ENCODE data around the gene CDKAL1.
"Not testable (repeated sequence)": the region's sequence is repeated elsewhere in the genome, so short reads cannot be mapped to it uniquely, and the experiment has no call there.

CDKAL1 gene

DNA sequence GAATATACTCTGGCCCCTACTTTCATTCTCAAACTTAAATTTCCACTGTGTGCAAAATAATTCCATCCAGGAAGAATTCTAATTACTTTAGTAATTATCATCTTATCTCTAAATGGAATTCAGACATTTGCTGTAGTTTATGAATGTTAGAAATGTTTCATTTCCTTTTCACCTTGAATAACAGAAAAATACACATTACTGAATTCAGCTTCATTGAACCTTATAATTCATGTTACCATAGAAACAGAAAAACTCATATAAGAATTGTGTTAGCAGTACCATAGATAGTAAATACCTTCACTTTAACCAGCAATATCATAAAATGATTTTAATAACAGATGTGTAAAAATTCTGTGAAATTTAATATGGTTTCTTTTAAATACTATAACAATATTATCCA, 514.9 kb downstream of the CDKAL1 start:
- DNase-seq (ENCODE audit: low read depth in 2 of 2, low spot score in 1 of 2) = no peak

- no peak for DNase-seq (ENCODE audit: low read depth in 2 of 2, low spot score in 1 of 2)
Observed at GRCh38 chr6:21049572-21049971, 515.3 kb downstream of the CDKAL1 start.

DNA sequence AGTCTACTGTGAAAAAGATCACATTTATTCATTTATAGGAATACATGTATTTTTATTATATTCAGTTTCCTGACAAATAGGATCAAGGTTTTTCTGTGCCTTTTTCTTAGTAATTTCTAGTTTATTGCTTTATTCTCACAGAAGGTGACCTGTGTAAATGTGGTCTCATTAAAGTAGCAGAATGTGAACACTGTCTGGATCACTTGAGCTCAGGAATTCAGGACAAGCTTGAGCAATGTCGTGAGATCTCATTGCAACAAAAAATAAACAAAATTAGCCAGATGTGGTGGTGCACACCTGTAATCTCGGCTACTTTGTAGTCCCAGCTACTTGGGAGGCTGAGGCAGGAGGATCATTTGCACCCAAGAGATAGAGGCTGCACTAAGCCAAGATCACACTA, 516.7 kb downstream of the CDKAL1 start:
- no peak for DNase-seq (ENCODE audit: low read depth in 2 of 2, low spot score in 1 of 2)

DNA sequence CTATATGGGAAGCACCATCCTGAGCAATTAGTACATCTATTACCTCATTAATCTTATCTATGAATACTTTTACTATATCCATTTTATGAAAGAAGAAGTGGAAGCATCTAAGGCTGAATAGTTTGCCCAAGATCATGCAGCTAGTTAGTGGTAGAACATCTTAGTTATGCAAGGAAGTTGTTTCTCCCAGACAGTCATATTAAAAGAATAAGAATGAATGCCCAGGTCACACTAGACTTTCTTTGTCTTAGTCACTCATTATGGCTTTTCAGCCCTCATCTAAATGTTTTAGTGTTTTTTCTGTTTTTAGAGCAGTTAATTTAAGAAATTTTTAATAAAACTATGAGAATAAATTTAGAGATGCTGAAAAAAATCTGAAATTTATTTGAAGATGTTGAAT, 517.5 kb downstream of the CDKAL1 start:
- no peak for DNase-seq (ENCODE audit: low read depth in 2 of 2, low spot score in 1 of 2)

DNA sequence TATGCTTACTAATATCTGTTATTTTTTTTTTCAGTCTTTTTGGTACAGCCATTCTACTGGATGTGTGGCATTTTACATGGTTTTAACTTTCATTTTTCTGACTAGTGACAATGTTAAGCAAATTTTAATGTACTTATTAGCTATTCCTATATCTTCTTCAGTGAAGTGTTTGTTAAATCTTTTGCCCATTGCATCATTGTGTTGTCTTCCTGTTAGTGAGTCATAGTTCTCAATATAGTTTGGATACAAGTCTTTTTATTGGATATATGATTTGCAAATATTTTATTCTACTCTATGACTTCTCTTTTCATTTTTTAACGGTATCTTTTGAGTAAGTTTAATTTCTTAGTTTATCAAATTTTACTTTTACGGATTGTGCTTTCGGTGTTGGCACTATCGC, 519.4 kb downstream of the CDKAL1 start:
- DNase-seq (ENCODE audit: low read depth in 2 of 2, low spot score in 1 of 2) = no peak

DNA sequence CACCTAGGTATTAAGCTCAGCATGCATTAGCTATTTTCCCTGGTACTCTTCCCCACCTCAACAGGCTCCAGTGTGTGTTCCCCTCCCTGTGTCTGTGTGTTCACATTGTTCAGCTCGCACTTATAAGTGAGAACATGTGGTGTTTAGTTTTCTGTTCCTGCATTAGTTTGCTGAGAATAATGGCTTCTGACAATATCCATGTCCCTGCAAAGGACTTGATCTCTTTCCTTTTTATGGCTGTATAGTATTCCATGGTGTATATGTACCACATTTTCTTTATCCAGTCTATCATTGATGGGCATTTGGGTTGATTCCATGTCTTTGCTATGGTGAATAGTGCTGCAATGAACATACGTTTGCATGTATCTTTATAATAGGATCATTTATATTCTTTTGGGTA, 521.2 kb downstream of the CDKAL1 start:
- DNase-seq (ENCODE audit: low read depth in 2 of 2, low spot score in 1 of 2) = not testable (repeated sequence)

GRCh38 chr6:21061892-21062291, 527.6 kb downstream of the CDKAL1 start:
- DNase-seq (ENCODE audit: low read depth in 2 of 2, low spot score in 1 of 2) = no peak

DNA sequence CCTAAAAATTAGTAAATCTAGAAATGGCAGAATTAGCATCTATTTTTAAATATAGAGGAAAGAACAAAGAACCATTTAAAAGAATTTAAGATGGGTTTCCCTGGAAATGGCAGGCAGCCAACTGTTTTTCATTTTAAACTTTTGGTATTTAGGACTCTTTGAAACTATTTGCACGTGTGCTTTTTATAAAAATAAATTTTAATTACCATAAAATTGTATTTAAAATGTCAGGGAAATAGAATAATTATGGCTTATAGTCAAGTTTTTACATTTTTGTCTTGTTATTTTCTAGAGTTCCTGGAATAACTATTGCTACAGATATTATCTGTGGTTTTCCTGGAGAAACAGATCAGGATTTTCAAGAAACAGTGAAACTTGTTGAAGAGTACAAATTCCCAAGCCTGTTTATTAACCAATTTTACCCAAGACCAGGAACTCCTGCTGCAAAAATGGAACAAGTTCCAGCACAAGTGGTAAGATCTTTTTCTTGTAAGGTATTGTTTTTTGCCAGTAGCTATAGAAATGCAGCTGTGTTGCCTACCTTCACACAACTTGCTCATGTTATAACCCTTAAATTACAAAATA, 530.6 kb downstream of the CDKAL1 start:
- DNase-seq (ENCODE audit: low read depth in 2 of 2, low spot score in 1 of 2) = no peak

DNA sequence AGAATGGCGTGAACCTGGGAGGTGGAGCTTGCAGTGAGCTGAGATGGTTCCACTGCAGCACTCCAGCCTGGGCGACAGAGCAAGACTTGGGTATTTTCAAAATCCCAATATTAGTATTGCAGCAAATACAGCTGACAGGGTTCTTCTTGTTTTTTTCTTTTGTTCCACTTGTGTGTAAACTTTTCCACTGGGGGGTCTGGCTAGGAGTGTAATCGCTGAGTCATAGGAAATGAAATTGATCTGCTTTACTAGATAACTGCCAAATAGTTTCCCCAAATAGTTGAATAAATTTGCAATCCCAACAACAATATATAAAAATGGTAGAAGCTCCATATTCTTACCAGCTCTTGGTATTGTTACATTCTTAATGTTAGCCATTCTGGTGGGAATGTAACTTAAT, 533.3 kb downstream of the CDKAL1 start:
- DNase-seq (ENCODE audit: low read depth in 2 of 2, low spot score in 1 of 2) = no peak

DNA sequence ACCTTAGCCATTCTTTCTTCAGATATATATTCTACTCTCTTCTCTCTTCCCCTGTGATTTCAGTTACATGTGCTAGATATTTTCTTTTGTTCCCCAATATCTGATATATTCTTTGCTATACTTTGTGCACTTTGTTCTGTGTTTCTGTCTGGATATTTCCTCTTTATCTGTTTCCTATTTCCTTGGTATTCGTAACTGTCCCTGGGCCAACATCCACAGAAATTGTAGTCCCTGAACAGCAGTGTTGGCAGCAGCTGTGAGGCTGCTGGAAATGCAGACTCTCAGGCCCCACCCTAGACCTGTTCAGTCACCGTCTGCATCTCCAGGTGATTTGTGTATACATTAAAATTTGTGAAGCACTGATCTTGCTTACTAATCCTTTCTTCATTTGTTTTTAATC, 536.4 kb downstream of the CDKAL1 start:
- DNase-seq (ENCODE audit: low read depth in 2 of 2, low spot score in 1 of 2) = no peak

- DNase-seq (ENCODE audit: low read depth in 2 of 2, low spot score in 1 of 2) = no peak
Observed at GRCh38 chr6:21071780-21072468, 537.7 kb downstream of the CDKAL1 start.

DNA sequence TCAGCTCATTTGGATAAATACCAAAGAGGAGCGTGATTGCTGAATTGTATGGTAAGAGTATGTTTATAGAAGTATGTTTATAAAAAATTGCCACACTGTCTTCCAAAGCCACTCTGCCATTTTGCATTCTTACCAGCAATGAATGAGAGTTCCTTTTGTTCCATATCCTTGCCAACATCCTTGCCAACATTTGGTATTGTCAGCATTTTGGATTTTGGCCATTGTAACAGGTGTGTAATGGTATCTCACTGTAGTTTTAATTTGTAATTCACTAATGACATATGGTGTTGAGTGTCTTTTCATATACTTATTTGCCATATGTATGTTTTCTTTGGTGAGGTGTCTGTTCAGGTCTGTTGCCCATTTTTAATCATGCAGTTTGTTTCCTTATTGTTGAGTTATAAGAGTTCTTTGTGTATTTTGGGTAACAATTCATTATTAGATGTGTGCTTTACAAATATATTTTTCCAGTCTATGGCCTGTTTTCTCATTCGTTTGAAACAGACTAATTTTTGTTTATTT, 539.1 kb downstream of the CDKAL1 start:
- DNase-seq (ENCODE audit: low read depth in 2 of 2, low spot score in 1 of 2) = no peak

DNA sequence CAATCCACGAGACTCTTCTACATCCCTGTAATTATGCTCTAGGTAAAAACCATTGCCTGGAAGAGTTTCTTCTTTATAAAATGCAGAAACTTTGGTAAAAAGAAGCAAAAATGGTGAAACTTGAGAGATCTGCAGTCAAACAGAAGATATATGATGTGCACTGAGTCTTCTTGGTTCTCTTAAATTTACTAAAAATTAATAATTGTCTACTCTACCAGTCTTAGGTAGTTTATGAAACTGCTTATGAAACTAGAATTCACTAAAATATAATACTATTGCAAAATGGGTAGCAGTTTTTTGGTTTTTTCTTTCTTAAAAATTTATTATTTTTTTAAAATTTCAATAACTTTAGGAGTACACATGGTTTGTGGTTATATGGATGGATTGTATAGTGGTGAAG, 540.2 kb downstream of the CDKAL1 start:
- no peak for DNase-seq (ENCODE audit: low read depth in 2 of 2, low spot score in 1 of 2)

DNA sequence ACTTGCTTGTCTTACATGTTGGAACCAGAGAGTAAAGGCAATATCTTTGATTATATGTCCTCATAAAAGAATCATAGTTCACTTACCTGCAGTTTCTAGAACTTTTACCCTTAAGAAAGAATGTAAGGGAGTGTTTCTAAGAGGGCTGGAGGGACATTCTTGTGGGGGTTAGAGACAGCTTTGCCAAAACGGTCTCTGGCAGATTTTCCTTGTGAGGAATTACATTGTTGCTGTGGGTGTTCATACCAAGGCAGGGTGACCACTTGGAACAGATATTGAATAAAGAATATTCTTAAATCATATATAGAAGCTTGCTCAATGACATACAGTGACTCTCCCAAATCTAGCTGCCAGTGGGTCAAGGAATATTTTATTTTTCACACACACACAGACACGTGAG, 541.7 kb downstream of the CDKAL1 start:
- no peak for DNase-seq (ENCODE audit: low read depth in 2 of 2, low spot score in 1 of 2)

DNA sequence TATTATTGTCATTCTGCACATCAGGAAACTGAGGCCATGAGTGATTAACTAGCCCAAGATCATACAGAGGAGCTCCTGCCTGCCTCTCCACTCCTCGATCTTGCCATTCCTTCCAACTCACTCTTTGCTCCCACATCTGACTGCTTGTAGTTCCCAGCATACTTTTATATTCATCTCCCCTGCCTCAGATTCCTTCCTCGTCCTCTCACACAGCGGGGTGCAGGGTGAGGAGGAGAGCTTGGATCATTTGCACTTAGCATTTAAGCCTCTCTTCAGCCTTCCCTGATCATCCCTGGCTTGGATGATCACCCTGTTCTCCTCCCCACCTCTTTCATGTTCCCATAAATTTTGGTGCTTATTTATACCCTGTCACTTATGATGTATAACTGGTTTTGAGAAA, 544.2 kb downstream of the CDKAL1 start:
- DNase-seq (ENCODE audit: low read depth in 2 of 2, low spot score in 1 of 2) = no peak

DNA sequence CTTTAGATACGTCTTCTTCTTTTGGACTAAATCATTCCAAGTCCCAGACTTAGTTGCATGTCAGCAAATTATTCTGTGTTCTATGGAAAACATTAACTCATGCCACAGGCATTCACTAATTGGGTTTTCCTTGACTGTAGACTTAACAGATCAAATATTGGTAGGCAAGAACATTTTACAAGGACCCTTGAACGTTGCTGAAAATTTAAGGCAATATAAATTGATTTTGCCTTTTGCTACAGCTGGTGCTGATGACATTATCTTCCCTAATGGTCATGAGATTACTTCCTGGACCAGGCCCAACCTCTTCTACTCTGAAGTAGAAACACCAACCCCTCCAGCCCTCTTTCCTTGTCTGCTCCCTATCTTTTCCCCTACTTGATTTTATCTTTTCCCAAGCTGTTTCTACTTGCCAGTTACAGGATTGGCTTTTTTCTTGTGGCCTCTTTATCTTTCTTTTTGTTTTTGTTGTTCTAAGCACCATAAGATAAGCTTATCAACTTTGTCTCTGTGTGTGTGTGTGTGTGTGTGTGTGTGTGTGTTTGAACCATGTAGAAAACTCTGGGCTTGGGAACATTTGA, 545.3 kb downstream of the CDKAL1 start:
- no peak for DNase-seq (ENCODE audit: low read depth in 2 of 2, low spot score in 1 of 2)

DNA sequence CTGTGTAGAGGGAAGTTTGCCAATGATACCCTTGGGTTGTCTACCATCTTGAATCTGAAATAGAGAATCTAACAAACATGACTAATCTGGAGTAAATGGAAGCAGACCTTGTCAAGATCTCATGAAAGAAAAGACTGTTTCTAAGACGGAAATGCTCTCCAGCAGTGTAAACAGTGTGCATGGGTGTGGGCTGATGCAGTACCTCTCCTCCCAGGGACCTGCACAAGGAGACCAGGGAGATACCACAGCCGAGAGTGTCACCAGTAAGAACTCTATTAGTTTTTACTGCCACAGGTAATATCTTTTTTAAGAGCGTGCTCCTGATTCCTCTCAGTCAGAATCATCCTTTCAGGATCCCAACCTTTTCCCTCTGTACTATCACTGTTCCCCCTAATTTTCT, 546.0 kb downstream of the CDKAL1 start:
- DNase-seq (ENCODE audit: low read depth in 2 of 2, low spot score in 1 of 2) = no peak

DNA sequence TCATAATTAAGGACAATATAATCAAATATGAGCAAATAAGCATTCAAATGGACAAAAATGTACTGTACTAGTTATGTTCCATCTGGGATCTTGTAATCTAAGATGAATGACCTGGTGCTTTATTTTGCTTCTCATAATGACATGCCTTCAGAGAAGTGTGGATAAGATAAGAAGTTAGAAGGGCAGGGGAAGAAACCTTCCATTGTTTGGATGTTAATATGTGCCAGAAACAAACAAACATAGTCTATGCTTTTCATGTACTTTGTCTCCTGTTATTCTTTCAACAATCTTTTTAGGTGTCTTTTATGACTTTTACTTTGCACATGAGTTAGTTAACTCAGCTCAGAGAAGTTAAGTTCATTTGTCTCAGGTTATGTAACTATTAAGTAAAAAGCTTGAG, 547.8 kb downstream of the CDKAL1 start:
- DNase-seq (ENCODE audit: low read depth in 2 of 2, low spot score in 1 of 2) = no peak

DNA sequence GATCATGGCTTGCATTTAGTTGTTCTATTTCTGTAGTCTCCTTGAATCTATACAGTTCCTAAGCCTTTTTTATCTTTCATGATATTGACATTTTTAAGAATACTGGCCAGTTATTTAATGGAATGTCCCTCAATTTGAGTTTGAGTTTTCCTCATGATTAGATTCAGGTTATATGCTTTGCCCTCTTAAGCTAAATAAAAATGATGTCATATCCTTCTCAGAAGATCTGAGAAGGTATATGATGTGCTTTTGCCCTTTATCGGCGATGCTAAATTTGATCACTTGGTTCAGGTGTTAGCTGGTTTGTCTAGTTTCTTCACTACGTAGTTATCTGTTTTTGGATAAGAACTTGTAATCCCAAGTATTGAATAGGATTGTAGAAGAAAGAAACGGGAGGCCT, 549.5 kb downstream of the CDKAL1 start:
- no peak for DNase-seq (ENCODE audit: low read depth in 2 of 2, low spot score in 1 of 2)

GRCh38 chr6:21084656-21085055, 550.4 kb downstream of the CDKAL1 start:
- no peak for DNase-seq (ENCODE audit: low read depth in 2 of 2, low spot score in 1 of 2)

GRCh38 chr6:21085211-21085610, 551.0 kb downstream of the CDKAL1 start:
- DNase-seq (ENCODE audit: low read depth in 2 of 2, low spot score in 1 of 2) = no peak

DNA sequence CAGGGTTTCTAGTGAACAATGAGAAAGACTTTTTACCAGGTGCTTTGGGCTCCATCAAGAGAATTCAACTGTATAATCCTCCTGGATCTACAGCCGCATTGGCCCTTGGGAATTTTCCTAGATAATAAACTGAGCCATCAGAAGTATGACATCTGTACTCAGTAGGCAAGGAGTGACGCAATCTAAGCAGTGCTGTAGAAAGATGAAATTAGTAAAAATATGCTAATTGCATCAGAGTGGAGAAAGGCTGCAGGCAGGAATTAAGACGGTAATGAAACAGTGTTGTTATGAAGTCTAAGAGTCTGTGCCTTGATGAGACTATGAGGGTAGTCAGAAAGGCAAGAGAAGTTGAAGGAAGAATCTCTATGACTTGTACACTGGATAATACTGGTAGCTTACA, 551.4 kb downstream of the CDKAL1 start:
- no peak for DNase-seq (ENCODE audit: low read depth in 2 of 2, low spot score in 1 of 2)

GRCh38 chr6:21087188-21087587, 552.9 kb downstream of the CDKAL1 start:
- no peak for DNase-seq (ENCODE audit: low read depth in 2 of 2, low spot score in 1 of 2)
